Measurements from ENCODE around the gene BUB1B.

BUB1B gene

DNA sequence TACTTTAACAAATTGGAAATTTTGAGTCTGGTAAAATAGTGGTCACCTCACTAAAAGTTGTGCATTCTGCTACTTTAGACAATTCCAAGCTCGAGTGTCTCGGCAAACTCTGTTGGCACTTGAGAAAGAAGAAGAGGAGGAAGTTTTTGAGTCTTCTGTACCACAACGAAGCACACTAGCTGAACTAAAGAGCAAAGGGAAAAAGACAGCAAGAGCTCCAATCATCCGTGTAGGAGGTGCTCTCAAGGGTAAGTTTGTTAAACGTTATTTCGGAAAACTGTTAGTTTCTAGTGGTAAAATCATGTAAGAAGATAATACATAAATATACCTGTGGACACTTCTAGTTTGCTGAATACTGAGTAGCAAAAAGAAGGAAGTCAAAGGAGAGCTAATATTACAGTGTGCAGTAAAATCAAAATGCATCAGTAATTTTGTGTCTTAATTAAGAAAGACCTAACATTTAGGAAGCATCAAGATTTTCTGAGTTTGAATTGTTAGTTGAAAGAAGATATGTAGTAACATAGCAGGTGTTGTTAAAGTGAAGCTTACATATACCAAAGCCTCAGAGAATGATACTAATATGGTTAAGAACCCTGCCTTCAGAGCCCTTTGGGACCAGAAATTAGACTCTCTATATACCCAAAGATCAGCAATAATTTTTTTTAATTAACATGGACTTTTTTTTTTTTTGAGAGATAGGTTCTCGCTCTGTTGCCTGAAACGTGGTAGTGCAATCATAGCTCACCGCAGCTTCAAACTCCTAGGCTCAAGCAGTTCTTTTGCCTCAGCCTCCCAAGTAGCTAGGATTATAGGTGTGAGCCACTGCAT is 23.0 kb downstream of the BUB1B start:
- no peak for DNase-seq

DNA sequence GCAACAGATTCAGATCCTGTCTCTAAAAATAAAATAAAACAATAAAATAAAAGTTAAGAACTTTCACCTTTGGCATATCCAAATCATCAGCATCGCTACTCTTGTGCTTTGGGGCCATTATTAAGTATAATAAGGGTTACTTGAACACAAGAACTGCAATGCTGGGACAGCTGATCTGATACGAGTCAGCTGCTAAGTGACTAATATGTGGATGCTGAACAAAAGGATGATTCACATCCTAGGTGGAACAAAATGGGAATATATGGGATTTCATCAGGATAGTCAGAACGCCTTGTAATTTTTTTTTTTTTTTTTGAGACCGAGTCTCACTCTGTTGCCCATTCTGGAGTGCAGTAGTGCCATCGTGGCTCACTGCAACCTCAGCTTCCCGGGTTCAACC is 29.7 kb downstream of the BUB1B start:
- peak; percentile 59 for DNase-seq

DNA sequence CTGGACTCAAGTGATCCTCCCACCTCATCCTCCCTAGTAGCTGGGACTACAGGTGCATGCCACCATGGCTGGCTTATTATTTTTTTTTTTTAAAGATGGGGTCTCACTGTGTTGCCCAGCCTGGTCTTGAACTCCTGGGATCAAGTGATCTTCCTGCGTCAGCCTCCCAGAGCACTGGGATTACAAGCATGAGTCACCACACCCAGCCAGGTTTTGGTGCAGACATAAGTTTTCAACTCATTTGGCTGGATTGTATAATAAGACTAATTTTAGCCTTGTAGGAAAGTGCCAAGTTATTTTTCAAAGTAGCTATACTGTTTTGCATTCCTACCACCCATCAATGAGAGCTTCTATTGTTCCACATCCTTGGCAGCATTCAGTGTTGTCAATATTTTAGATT is 32.1 kb downstream of the BUB1B start:
- peak; percentile 48 for DNase-seq

DNA sequence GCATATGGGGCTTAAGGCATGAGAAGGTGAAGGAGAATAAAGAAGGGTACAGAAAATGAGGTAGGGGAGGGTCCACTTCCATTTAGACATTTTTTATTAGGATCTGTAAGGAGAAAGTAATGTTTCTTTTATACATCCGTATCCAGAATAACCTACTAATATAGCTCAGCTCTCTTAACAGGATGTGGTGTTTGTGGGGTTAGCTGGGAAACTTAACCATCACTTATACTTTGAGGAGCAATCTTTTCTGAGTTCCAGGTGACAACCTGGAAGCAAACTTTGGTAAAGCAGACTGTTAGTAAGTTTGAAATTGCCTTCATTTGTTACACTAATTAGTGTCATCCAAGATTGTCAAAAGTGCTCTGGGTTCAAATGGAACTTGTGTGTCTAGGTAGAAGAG is 36.6 kb downstream of the BUB1B start:
- no peak for DNase-seq

DNA sequence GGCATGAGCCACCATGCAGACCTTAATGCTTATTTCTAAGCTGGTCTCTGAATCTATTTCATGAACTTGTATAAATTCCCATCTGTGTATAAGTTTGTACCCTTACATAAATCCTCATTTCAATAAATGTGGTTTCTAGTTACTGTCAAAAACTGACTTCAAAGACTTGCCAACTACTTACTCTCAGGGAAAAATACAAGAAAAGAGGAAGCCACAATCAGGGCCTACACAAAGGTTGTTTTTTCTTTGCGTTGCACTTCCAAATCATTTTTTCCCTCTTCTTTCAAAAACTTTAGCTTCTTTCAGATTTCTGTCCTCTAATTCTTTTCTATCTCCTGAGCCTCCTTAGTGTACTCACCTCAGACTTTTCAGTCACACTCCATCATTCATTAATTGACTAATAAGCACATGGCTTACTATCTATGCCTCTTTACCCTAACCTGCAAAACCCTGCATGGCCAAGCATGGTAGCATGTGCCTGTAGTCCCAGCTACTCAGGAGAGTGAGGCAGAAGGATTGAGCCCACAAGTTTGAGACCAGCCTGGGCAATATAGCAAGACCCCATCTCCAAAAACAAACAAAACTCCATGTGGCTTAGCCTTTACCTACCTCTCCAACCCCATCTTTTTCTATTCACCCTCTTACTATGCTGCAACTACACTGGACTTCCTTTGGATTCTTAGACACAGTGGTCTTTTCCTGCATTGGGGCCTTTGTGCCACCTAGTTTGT is 37.7 kb downstream of the BUB1B start:
- DNase-seq, result no peak

DNA sequence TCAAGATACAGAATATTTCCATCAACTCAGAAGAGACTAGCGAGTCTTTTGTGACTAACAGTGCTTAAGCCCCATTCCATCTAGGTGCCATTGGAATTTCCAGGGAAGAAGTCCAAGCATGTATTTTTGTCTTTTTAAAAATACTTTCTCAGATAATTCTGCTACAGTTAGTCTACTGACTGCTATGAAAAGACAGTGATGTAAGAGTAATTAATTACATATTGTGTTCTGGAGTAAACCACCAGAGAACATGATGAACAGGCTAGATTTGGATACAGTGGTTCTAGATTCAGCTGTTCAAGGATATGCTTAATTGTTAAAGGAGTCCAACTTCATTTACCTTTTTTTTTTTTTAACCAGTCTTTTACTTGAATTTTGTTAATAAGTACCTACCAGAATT is 43.2 kb downstream of the BUB1B start:
- DNase-seq, result no peak

DNA sequence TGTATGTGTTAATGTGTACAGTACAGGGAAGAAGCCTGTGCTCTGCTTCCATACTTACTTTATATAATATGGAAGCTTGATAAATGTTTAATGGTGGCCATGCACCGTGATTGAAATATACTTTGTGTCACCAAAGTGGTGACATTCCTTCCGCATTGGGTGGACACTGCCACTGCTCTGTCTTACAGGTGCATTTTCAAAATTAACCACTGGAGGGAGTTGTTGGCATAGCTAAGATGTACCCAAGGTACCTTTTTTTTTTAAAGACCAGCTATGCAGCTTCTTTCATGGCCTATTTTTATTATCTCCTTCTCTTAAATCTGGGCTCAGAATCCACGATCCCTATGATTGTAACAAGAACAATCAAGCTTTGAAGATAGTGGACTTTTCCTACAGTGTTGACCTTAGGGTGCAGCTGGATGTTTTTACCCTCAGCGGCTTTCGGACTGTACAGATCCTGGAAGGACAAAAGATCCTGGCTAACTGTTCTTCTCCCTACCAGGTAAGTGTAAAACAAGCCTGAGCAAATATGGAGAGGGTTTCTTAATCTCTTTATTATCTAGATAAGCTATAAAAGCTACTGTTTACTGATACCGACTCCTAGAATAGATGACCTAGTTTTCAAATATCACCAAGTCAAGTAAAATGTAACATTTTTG is 56.4 kb downstream of the BUB1B start:
- peak; percentile 64 for DNase-seq

DNA sequence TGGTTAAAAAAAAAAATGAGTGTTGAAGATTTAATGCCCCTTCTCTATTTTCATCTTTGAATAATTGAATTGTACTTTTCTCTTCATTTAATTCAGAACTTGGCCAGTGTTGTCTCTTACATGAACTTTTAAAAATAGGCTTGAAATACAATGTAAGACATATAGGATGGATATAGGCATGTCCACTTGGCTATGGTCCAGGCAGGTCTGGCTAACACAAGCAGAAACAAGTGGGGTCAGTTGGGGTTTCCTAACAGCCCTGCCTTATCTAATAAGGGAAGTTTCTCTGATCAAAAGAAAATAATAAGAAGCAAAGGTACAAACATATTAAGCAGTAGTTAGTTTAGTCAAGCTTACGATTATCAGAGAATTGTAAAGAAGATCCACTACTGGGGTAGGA is 58.9 kb downstream of the BUB1B start:
- no peak for DNase-seq

DNA sequence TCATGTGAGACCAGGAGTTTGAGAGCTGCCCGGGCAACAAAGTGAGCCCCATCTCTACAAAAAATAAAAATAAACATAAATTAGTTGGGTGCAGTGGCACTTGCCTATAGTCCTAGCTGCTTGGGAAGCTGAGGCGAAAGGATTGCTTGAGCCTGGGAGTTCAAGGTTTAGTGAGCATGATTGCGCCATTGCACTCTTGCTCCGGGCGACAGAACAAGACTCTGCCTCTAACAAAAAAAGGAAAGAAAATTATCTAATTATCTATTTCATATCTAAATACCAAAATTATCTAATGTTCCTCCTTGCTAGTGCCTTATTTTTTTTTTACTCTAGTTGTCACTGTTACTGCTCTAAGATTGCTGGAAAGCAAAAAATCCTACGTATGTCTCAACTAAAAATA is 61.3 kb downstream of the BUB1B start:
- DNase-seq, result no peak

DNA sequence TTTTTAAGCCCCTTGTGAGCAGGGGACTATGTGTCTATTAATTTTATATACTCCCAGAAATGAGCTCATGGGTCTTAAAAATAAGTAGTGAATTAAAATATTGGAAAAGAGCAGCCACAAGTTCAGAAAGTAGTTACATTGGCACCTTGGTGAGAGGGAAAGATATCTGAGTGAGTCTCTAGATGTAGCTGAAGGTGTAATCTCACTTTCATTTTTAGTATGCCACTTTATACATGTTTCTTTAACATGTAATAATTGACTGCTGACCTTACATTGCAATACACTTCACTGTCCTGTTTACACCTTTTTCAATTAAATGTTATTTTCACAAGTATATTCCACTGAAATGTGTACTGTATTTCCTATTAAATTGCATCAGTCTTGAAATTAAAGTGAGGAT is 65.9 kb downstream of the BUB1B start:
- no peak for DNase-seq

DNA sequence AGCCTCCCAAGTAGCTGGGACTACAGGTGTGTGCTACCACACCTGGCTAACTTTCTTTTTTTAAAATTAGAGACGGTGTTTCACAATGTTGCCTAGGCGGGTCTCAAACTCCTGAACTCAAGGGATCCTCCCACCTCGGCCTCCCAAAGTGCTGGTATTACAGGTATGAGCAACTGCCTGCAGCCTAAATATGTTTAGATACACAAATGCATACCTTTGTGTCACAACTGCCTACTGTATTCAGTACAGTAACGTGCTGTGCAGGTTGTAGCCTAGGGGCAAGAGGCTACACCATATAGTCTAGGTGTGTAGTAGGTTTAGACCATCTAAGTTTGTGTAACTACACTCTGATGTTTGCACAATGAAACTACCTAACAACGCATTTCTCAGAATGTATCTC is 68.4 kb downstream of the BUB1B start:
- DNase-seq, result no peak

DNA sequence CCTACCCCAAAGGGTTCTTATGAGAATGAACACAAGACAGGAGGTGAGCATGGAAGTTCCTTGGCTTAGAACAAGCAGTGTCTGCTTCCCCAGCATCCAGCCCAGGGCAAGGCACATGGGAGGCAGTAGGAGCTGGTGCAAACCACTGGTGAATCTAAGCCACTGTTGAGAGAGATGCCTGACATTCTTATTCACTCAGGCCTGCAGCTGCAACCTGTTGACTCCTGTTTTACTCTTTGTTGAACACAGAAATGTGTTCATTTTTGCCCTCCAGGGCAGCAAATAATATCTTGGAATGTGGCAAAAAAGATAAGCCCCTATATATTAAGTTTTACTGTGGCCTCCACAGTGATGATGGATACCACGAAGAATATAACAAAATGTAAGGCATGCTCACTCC is 69.1 kb downstream of the BUB1B start:
- DNase-seq, result no peak

DNA sequence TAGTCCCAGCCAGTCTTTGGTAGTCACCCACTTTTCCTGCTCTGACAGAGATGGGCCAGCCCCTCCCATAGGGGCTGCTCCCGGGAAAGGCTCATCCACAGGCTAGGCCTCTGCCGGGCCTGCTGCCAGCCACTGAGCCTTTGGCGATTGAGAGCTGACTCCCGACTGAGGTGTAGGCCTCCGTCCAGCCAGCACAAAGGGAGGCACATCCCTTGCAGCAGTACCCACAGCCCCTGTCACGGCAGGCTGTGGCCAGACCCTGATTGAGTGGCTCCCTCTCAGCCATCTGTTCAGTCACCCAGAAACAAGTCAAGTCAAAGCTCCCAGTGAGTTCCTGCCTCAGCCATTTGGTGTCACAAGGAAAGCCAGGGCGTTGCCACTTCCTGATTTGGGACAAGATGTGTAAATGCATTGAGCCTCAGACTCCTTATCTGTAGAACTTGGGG is 71.8 kb downstream of the BUB1B start:
- DNase-seq, result peak; percentile 21

DNA sequence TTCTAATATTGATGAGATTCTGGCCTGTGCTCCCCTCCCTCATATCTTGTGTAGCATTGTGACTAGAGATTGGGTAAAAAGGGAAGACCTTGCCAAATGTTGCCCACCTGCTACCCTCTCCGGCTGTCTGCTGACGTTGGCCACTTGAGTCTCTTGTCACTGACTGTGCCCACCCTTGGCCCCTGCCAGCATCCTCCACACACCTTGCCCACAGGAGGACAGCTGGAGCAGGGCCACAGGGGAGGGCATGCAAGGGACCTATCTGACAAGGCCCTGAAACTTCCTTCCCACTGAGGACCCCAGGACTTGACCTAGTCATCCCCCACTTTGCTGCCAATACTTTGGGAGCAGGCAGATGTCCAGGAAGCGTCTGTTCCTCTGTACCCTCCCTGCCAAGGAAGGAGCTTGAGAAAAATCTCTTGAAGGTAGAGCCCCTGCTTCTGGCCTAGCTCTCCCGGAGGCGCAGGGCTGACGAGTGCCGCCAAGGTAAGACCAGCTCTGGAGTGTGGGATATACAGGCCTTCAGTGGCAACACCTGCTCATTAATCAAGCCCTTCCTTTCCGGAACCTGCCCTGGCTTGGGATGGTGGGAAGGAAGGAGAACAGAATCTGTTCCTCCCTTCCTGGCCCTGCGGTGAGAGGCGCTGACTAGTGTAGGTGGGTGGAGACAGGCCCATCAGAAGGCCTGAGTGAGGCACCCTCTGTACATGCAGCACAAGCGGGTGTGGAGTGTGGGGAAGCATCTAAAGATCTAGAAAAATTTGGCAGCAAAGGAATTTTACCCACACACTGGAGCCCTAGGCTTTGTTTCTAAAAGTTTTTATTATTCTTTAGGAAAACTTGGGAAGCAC is 73.1 kb downstream of the BUB1B start:
- DNase-seq, result peak; percentile 9

DNA sequence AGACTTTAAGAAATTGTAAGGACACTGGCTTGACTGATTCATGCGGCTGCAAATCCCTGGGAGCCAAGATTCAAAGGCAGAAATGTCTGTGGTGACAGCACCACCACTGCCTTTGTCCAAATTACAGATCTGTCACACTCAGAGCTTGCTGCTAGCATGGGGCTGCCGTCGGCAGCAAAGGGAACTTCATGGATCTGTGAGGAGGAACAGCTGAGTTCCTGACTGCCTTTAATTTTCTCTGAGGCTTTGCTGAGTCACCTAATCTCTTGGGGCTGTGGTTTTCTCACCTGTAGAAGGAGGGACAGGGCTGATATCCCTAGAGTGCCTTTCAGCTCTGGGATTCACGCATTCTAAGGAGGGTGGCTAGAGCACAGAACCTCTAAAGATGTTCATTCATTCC is 73.9 kb downstream of the BUB1B start:
- no peak for DNase-seq

DNA sequence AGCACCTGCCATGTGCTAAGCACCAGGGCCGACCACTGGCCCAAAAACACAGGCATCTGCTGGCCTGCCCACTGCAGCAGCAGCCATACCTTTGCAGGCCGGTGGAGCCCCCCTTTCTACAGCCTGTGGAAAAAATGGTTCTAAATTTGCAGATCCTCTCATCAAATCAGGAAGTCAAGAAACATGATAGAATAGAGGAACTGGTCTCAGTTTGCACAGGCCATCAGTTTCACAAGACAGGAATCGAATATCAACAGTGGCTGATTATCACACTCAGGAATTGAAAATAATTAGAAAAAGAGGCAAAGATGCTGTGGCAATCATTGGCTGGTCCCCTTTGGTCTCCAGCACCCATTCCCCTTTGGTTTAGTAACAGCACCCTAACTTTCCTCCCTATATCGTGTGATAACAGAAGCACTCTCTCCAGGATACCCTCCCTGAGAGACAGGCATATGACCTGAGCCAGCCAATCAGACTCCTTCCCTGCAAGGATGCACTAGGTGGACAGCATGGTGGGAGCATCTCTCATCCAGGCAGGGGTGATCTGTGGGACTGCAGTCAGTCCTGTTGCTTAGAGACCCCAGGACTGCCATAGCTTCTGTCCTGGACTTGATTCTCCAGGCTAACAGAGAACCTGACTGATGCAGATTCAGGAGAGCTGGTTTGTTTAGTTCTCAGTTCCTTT is 74.5 kb downstream of the BUB1B start:
- DNase-seq, result no peak

DNA sequence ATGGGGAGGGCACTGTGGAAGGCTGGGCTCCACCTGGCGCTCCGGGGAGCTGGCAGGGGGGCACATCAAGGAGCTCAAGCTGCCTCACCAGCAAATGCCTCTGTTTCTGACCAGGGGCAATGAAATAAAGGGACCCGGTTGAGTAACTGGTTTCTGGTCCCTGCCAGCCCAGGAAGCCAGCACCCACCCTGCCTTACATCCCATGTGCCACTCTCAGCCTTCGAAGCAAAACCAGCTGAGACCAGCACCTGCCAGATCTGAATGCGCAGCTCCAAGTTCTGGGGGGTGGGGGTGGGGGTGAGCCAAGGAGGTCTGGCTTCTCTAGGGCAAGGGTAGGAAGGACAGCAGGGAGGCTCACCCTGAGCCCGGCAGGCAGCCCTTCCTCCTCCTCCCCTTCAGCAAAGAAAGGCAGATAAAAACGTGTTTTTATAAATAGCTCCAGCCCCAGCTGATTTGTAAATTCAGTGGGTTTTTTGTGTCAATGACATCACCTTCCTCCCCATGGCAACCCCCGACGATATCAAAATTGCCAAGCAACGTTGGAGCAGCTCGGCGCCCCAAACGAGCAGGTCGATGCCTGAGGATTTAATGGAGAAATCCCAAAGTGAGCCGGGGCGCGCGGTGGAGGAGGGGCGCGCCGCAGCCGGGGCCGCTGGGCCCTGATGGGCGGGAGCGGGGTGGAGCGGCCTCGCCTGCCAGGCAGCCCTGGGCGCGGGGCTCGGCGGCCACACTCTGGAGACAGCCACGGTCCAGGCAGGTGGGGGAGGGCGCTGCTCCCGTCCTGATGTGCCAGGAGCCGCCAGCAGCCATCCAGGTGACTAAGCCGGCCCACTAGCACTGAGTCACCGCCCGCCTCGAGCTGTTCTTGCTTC is 77.9 kb downstream of the BUB1B start, which contains the start of gene PAK6:
TSS of gene PAK6 (plus strand) at position 532 of the 872 bp plus-strand sequence. CDS start 25,723 bp downstream, outside the sequence.
- peak; percentile 61 for DNase-seq

DNA sequence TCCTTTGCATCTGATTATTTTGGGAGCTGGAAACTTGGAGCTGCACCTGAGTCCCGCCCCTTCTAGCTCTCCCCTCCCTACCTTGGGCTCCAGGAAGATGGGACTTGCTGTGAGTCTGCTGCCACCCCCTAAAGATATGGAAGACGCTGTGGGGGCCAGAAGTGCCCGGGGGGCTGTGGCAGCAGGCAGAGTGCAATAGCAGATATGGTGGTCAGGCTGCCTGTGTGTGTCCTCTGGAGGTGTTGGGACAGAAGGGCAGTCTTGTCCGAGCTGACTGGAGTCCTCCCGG is 78.5 kb downstream of the BUB1B start:
- no peak for DNase-seq

DNA sequence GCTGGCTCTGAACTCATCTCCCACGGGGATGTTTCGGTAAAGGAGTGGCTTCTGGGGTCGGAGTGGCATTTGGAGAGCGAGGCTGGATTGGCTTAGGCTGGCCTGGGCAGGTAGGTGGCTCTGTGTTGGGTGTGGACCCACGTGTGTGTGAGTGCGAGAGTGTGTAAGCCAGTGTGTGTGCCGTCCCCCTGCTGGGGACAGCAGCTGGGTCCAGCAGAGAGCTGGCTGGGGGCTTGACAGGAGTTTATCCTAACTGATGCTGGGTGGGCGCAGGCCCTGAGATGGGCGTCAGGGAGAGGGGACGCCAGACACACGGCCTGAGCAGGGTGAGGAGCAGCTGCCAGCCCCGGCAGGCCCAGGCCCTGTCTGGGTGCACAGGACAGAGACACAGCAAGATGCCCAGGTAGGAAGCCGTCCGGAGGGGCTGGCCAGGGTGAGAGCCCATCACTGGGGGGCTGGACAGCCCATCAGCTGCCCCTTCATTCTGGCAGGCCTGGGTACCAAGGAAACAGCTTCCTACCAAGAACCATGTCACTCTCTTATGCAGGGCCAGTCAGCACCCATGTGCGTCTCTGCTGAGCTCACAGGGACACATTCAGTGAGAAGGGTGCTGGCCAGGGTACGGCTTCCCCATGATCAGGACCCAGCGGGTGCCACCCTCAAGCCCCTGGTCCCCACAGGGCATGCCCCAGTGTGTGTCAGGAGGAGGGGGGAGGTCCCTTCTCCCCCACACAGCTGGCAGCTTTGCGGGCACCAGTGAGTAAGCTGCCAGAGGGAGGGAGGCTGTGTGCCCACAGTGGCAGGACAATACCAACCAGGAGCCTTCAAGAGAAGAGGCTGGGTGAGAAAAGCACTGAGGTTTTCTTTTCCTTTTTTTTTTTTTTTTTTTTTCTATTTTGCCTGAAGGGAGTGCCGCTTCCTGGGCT is 79.1 kb downstream of the BUB1B start:
- DNase-seq, result no peak

DNA sequence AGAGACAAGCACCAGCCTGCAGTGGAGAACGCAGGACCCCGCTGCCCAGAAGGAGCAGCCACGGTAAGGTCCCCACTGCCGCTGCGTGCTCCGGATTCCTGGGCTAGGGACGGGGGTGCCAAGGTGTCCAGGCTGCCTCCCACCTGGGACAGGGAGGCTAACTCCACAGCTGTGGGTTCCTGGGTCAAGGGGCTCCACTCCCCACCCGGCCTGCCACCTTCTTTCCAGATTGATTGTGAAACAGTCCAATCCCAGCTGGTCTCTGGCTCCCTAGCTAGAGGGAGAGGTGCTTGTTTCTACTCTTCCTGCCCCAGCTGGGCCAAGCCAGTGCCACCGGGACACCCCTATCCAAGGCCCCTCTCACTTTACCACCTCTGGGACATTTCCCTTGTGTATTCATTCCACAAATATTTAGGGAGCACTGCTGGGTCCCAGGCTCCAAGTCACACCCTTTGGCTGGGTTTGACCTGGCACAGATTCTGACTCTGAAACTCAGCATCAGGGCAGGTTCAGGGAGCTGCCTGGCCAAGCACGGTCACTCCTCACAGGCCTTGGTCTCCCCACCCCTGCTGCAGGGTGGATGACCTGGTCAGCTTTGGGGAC is 79.9 kb downstream of the BUB1B start:
- no peak for DNase-seq
